OCI-M2 (cell line): ENCODE results near the gene TBC1D1.

Experiments
- DNase-seq: peaks from one replicate; lab custom pipeline; 2025; ENCODE audit not compliant: unreplicated experiment; lab: John Stamatoyannopoulos, UW

Gene TBC1D1

DNA sequence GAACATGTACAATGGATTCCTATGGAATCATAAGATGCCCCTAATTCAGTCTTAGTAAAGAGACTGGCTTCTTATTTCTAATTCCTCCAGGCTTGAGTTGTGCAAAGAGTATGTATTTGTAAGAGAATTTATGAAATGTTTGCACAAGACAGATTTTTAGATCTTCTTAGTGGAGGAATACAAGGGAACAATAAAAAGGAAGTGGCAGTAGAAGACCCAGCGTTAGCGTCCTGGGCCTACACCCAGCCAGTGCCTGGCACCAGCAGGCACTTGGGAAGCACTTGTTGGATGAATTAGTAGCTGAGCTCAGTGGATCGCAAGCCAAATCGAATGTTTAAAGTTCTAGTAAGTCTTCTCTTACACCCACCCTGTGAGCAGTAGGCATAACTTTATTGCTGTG, 226.7 kb downstream of the TBC1D1 start:
- DNase-seq, result no peak

DNA sequence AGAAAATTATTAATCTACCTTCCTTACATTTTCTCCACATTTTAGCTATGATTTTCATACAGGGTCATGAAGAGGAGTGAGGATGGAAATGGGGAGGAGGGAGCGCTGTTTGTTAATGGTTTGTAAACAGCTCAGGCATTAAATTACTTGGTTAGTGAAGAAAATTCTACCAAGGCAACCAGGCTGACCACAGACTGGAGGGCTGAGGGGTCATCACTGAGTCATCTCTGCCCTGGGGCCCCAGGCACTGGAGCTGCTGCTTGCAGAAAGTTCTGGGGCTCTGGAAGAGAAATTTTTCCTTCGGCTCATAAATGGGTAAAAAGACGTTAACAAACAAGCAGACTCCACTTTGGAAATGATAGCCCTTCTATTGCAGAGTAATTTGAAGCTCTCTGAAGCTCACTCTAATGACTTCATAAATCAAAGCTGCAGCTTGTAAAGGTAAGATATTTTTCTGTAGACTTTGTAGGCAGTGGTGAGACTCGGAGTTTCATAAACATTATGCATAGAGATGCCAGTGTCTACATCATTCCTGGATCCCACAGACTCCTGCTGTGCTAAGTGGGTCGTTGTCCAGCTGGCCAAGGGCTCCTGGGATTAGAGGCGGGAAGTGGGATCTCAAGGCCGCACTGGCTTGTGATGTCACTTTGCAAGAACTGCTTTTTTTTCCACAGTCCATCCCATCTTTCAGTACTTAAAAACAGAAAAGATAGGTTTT, 228.9 kb downstream of the TBC1D1 start:
- DNase-seq, result no peak

DNA sequence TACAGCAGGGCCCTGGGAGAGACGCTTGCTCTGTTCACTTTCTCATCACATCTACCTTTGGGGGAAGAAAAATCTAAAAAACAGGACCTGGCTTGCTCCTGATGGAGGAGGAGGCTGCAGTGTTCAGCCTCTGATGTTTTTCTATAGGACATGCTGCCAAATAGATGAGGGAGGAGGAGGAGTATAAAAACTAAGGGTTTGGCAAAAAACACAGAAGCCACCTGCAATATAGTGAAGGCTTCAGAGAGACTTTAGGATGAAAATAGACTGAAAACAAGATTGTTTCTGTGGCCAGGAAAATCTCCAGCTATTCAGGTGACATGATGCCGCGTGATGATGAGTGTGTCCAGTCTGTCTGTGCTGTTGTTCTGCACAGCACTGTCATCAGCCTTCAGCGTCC, 229.9 kb downstream of the TBC1D1 start:
- DNase-seq, result no peak

- DNase-seq, result no peak
These were observed 231.2 kb downstream of the TBC1D1 start for GRCh38 chr4:38122060-38122459.

DNA sequence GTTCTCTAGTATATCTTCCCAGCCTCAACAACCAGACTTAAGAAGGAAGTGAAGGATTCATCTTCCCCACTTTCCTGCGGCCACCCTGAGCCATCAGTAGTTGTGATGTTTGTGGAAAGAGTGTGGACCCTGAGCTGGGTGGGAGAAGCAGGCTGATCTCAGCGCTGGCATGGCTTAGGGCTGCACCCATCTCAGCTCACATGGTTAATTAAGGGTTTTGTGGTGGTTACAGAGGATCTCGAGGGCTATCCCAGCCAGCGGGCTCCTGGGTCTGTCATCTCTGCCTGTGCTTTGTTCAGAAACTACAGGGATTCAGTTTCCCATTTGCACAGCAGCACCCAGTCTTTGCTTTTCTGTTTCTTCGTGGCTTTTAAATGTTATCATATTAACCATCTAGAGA, 232.7 kb downstream of the TBC1D1 start:
- DNase-seq, result no peak

DNA sequence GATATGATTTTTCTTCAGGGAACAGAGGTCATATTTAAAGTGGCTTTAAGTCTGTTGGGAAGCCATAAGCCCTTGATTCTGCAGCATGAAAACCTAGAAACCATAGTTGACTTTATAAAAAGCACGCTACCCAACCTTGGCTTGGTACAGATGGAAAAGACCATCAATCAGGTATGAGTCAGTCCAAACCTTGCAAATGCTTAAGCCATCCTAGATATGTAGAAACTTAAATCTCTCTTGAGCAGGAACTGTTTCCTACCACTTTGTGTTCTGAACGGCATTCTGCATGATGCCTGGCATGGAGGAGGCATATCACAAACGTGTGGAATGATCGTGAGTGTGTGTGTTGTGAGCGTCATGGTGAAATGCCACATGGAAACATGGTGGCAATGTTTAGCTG, 234.1 kb downstream of the TBC1D1 start:
- no peak for DNase-seq

GRCh38 chr4:38125816-38126215, 234.9 kb downstream of the TBC1D1 start:
- DNase-seq, result no peak

DNA sequence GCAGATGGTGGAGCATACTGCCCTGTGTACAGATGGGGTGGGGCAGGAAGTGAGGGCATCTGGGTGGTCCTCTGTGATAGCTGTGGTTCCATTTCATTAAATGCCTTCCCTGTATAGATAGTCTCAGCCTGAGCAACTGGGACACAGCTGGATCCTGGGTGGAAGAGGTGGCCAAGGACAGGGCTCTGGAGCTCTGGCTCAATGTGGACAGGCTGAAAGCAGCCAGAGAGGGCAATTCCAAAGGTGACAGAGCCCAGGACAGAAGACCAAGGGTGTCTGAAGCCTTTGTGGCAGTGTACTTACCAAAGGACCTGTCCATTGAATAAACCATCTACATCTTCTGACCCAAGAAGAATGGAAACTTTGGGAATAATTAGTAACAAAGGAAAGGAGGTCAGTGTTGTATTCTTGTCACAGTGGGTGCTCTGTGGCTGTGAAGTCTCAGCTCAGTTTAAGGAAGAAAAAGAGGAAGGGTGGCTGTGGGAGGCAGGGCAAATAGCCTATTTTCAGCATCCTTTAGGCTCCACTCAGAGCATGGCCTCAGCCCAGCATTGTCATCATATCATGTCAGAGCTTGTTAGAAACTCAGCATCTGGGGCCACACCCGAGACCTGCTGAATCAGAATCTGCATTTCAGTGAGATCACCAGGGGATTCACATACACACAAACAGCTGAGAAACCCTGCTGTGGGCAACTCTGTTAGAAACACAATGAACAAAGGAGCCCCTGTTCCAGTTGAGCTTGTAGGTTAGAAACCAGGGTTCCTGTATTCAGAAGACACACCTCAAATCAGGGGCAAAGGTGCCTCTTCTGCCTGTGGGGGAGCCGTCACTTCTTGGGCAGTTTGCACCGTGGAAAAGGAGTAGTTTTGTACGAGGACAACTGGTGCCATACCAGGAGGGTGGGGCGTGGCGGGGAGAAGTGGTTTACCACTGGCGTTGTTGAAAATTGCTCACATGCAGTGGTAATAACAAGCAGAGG, 237.9 kb downstream of the TBC1D1 start:
- DNase-seq, result no peak

DNA sequence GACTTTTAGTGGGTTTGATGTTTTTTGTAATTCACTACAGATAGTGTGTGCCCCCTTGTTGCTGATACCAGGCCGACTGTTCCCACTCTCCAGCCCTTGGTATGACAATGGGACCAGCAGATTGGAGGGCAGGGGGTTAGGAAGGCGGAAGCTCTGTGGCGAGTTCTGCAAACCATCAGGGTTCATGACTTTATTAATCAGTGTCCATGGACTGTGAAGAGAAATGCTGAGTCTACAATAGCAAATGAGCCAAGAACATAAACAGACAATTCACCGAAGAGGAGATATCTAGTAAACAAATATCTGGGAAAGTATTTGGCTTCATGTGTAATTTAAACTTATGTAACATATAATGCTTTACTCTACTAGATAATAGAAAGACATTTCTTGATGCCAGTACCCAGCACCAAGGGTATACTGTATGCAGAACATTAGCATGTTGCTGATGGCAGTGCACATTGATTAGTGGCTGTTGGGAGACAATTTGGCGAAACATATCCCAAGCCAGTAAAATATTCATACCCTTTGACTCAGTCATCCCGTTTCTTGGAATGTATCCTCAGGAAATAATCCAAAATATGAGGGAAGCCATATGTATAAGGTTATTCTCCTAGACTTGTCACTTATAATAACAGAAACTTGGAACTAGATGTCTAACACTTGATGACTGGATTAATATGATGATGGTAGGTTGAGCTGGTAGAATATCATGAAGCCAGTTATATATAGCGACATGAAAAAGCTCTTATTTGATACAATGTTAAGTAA, 238.8 kb downstream of the TBC1D1 start:
- no peak for DNase-seq

- no peak for DNase-seq
These were observed 240.0 kb downstream of the TBC1D1 start for GRCh38 chr4:38130884-38131283.

GRCh38 chr4:38131371-38132091, 240.6 kb downstream of the TBC1D1 start:
- DNase-seq, result no peak

DNA sequence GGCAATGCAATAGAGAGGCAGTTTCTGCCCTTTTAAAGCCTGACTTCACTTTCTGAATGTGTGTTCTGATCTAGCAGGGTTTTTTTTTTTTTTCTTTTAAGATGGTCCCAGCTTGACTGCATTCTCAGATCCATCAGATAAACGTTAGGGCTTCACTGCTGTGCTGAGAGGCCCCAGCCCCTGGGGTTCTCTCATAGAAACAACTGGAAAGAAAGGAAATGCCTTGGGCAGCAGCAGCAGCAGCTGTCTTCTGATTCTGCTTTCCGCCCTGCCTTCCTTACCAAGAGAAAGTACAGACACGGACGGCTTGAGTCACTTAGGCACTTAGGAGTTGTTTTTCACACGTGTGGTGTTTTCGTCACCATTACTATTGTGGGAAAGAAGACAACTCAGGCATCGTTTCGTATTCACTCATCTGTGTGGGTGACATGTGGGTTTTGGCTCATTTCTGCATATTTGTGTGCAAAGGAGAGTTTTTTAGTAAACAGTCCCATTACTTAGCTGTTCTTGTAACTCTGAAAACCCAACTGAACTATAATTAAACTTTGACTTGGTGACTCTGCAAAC, 241.3 kb downstream of the TBC1D1 start:
- no peak for DNase-seq

- no peak for DNase-seq
These were observed 242.2 kb downstream of the TBC1D1 start for GRCh38 chr4:38132843-38133662.

DNA sequence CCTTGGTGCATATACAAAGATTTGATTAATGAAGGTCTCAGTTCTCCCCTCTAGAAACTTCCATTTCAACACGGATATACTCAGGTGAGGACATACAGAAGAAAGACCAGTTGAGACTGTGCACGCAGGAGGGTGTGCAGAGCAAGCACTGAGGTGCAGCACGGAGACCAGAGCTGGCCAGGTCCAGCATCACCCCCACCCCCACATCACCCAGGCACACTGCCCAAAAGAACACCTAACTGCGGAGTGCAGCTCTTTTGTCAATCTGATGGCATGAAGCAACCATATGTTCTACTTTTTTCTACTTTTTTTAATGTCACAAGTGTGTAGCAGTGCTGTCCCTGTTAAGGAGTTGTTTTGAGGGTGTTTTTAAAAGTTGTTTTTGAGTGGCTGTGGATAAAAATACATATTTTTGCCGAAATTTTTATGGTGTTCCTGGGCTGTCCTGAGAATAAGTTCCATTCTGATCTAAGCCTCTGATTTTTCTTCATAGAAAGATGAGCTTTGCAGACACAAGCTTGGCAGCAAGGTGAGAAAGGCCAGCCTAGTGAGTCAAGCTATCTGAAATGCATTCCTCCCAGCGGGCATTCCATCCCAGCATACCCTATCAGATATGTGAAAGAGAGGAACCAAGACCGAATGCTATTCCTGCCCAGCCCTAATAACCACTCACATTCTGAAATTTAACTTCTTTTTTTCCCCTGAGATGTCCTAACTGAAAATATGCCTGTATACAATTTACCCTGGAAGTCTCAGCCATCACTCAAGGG, 243.0 kb downstream of the TBC1D1 start:
- DNase-seq, result no peak

DNA sequence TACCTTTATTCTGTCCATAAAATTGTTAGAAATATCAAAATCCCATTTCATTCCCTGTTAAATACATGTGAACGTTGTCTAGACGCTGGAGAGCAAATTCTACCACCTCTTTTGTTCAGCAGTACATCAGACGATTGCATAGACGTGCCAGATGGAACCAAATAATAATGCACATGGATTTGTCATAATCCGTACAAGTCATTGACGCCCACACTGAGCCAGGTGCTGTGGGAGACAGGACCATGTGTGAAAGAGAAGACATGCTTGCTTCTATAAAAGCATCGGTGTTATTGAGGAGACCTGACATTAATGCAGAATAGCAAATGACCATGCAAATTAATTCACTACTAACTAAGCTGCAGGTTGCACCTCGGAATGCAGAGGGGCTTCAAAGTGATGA, 244.3 kb downstream of the TBC1D1 start:
- DNase-seq, result no peak

- no peak for DNase-seq
These were observed 245.7 kb downstream of the TBC1D1 start for GRCh38 chr4:38136604-38137003.

GRCh38 chr4:38137080-38137479, 246.2 kb downstream of the TBC1D1 start:
- DNase-seq, result no peak

- no peak for DNase-seq
These were observed 247.5 kb downstream of the TBC1D1 start for GRCh38 chr4:38138363-38138762.

- DNase-seq, result no peak
These were observed 248.3 kb downstream of the TBC1D1 start for GRCh38 chr4:38139187-38139586.
